Measurements from ENCODE around the gene MTO1. TPM values are rescaled to one million over a fixed set of nuclear protein-coding genes. Genes with fewer than 3 reads are reported as not detected.
"Not testable (repeated sequence)": the region's sequence is repeated elsewhere in the genome, so short reads cannot be mapped to it uniquely, and the experiment has no call there.

The MTO1 gene
- total RNA-seq, 1 donor from 2014 or later, result 28.6 TPM

DNA sequence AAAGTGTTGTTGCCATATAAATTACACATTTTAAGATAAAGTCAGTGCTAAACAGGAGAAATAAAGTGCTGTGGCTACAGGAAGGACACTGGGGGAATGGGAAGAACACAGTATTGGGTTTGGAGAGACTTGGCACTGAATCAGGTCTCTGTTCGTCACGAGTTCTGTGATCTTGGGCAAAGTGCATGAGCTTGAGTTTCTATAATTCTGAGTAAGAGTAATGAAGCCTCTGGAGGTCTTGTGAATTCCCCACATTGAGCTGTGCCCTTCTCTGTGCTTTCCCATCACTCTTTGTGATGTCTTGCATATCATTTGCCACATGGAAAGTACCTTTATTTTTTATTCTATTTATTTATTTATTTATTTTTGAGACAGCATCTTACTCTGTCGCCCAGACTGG is 76.1 kb downstream of the MTO1 start:
- Histone ChIP-seq H4K20me1 (ENCODE audit: low read depth) (no peaks in the 10 kb centered on the region), H3K27me3 (no peaks in the 10 kb centered on the region), H3K4me2 (no peak overlapping the region), H3K9me3 (ENCODE audit: low read depth) (no peaks in the 10 kb centered on the region), H3K79me2 (ENCODE audit: low read depth) (no peaks in the 10 kb centered on the region), H3K36me3 (no peaks in the 10 kb centered on the region), H3K4me3 (no peak overlapping the region), H3F3A (ENCODE audit: low read depth) (no peaks in the 10 kb centered on the region), H2AFZ (replicated peaks) (no peak overlapping the region), H3K9ac (no peak overlapping the region), H3K4me1 (no peaks in the 10 kb centered on the region), H3K27ac (no peak overlapping the region)
- Mint-ChIP-seq H3K27me3 (ENCODE audit: insufficient read depth, low read depth) (peaks cover 5% of the 10 kb centered on the region), H3K9me3 (peaks cover 2% of the 10 kb centered on the region), H3K27ac (peak overlapping the region; percentile 26), H3K4me3 (no peak overlapping the region), H3K4me1 (no peaks in the 10 kb centered on the region), H3K36me3 (no peaks in the 10 kb centered on the region)
- no peak for DNase-seq (ENCODE audit: low spot score)
- TF ChIP-seq EZH2 (IDR thresholded peaks at IDR 0.05) (no peak), EZH2phosphoT487 (IDR thresholded peaks at IDR 0.05) (no peak)
- TF ChIP-seq, protein P1, sequence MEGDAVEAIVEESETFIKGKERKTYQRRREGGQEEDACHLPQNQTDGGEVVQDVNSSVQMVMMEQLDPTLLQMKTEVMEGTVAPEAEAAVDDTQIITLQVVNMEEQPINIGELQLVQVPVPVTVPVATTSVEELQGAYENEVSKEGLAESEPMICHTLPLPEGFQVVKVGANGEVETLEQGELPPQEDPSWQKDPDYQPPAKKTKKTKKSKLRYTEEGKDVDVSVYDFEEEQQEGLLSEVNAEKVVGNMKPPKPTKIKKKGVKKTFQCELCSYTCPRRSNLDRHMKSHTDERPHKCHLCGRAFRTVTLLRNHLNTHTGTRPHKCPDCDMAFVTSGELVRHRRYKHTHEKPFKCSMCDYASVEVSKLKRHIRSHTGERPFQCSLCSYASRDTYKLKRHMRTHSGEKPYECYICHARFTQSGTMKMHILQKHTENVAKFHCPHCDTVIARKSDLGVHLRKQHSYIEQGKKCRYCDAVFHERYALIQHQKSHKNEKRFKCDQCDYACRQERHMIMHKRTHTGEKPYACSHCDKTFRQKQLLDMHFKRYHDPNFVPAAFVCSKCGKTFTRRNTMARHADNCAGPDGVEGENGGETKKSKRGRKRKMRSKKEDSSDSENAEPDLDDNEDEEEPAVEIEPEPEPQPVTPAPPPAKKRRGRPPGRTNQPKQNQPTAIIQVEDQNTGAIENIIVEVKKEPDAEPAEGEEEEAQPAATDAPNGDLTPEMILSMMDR (IDR thresholded peaks at IDR 0.05), result no peak

DNA sequence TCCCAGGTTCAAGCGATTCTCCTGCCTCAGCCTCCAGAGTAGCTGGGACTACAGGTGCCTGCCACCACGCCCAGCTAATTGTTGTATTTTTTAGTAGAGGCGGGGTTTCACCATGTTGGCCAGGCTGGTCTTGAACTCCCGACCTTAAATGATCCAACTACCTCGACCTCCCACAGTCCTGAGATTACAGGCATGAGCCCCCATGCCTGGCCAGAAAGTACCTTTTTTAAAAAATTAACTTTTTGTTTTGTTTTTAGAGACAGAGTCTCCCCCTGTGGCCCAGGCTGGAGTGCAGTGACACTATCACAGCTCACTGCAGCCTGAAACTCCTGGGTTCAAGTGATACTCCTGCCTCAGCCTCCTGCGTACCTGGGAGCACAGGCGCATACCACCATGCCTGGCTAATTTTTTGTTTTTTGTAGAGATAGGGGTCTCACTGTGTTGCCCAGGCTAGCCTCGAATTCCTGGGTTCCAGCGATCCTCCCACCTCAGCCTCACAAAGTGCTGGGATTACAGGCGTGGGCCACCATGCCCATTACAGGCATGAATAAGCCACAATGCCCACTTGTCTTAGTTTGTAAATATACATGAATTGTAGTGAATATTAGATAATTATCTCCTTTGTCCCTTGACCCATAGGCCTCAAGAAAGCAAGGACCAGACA is 76.7 kb downstream of the MTO1 start:
- Histone ChIP-seq H4K20me1 (ENCODE audit: low read depth) (no peaks in the 10 kb centered on the region), H3K9ac (no peak overlapping the region), H3K27me3 (no peaks in the 10 kb centered on the region), H3K36me3 (no peaks in the 10 kb centered on the region), H3F3A (ENCODE audit: low read depth) (no peaks in the 10 kb centered on the region), H2AFZ (replicated peaks) (no peak overlapping the region), H3K27ac (no peak overlapping the region), H3K9me3 (ENCODE audit: low read depth) (no peaks in the 10 kb centered on the region), H3K79me2 (ENCODE audit: low read depth) (no peaks in the 10 kb centered on the region), H3K4me2 (no peak overlapping the region), H3K4me1 (no peaks in the 10 kb centered on the region), H3K4me3 (no peak overlapping the region)
- Mint-ChIP-seq H3K36me3 (no peaks in the 10 kb centered on the region), H3K27ac (no peak overlapping the region), H3K27me3 (ENCODE audit: insufficient read depth, low read depth) (peaks cover 5% of the 10 kb centered on the region), H3K9me3 (peaks cover 2% of the 10 kb centered on the region), H3K4me1 (no peaks in the 10 kb centered on the region), H3K4me3 (no peak overlapping the region)
- no peak for DNase-seq (ENCODE audit: low spot score)
- TF ChIP-seq EZH2 (IDR thresholded peaks at IDR 0.05) (no peak), EZH2phosphoT487 (IDR thresholded peaks at IDR 0.05) (no peak)
- TF ChIP-seq, protein P1 (IDR thresholded peaks at IDR 0.05), result no peak

DNA sequence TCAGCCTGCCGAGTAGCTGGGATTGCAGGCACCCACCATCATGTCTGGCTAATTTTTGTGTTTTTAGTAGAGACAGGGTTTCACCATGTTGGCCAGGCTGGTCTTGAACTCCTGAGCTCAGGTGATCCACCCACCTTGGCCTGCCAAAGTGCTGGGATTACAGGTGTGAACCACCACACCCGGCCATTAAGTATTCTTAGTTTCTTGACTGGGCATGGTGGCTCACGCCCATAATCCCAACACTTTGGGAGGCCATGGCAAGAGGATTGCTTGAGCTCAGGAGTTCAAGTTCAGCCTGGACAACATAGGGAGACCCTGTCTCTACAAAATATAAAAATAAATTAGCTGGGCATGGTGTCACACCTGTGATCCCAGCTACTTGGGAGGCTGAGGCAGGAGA is 80.9 kb downstream of the MTO1 start:
- not testable (repeated sequence) for H3K4me1 Mint-ChIP-seq; DNase-seq (ENCODE audit: low spot score); H3K4me2 ChIP-seq; H2AFZ ChIP-seq (replicated peaks); H3K4me1 ChIP-seq; H3K9ac ChIP-seq; H3K9me3 ChIP-seq (ENCODE audit: low read depth); H3K9me3 Mint-ChIP-seq; H3F3A ChIP-seq (ENCODE audit: low read depth); H3K79me2 ChIP-seq (ENCODE audit: low read depth); H3K36me3 Mint-ChIP-seq; H3K27me3 ChIP-seq; H3K36me3 ChIP-seq; H3K27me3 Mint-ChIP-seq (ENCODE audit: insufficient read depth, low read depth); H4K20me1 ChIP-seq (ENCODE audit: low read depth); H3K4me3 Mint-ChIP-seq; H3K27ac Mint-ChIP-seq; H3K4me3 ChIP-seq; H3K27ac ChIP-seq

DNA sequence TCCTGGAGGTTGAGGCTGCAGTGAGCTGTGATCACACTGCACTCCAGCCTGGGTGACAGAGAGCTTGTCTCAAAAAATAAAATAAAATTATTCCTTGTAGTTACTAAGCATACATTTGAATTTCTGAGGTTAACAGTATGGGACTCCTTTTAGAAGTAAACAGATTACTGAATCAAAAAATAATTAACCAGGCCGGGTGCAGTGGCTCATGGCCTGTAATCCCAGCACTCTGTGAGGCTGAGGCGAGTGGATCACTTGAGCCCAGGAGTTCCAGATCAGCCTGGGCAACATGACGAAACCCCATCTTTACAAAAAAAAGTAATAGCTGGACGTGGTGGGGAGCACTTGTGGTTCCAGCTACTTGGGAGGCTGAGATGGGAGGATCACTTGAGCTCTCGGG is 81.4 kb downstream of the MTO1 start:
- Histone ChIP-seq H3F3A (ENCODE audit: low read depth) (no peaks in the 10 kb centered on the region), H3K27me3 (no peaks in the 10 kb centered on the region), H3K4me1 (no peaks in the 10 kb centered on the region), H3K9ac (no peak overlapping the region), H3K9me3 (ENCODE audit: low read depth) (no peaks in the 10 kb centered on the region), H3K4me3 (no peak overlapping the region), H3K79me2 (ENCODE audit: low read depth) (no peaks in the 10 kb centered on the region), H2AFZ (replicated peaks) (no peak overlapping the region), H3K27ac (no peak overlapping the region), H4K20me1 (ENCODE audit: low read depth) (no peaks in the 10 kb centered on the region), H3K36me3 (no peaks in the 10 kb centered on the region), H3K4me2 (no peak overlapping the region)
- Mint-ChIP-seq H3K9me3 (peaks cover 2% of the 10 kb centered on the region), H3K27ac (no peak overlapping the region), H3K4me1 (no peaks in the 10 kb centered on the region), H3K36me3 (no peaks in the 10 kb centered on the region), H3K4me3 (no peak overlapping the region), H3K27me3 (ENCODE audit: insufficient read depth, low read depth) (peaks cover 6% of the 10 kb centered on the region)
- no peak for DNase-seq (ENCODE audit: low spot score)
- TF ChIP-seq EZH2phosphoT487 (IDR thresholded peaks at IDR 0.05), result no peak
- TF ChIP-seq, protein P1 (IDR thresholded peaks at IDR 0.05), result no peak

Data from neural progenitor cell (in vitro differentiated cells).